H9 (cell line): Measurements from ENCODE around the gene IQCM. TPM values are rescaled to one million over a fixed set of nuclear protein-coding genes. Genes with fewer than 3 reads are reported as not detected.

Experiments
- DNase-seq: peaks from one replicate; pipeline ENCODE4 v3.0.0-alpha.2; 2017
- H2AFZ ChIP-seq: one replicate; pipeline ENCODE4 v1.6.1; 2013; ENCODE audit warnings: mild to moderate bottlenecking, low read length, control low read depth, moderate library complexity
- H2AK5ac ChIP-seq: 2 replicates; pipeline ENCODE4 v1.6.1; 2013; ENCODE audit warnings: low read length, control low read depth, mixed read lengths; ENCODE audit not compliant: insufficient read length
- H2BK120ac ChIP-seq: one replicate; pipeline ENCODE4 v1.6.1; 2013; ENCODE audit warnings: low read depth, mild to moderate bottlenecking, low read length, control low read depth, inconsistent platforms; ENCODE audit not compliant: poor library complexity, severe bottlenecking
- H2BK12ac ChIP-seq: 2 replicates; pipeline ENCODE4 v1.6.1; 2013; ENCODE audit warnings: low read length, control low read depth, mixed read lengths, low read depth; ENCODE audit not compliant: insufficient read length
- H2BK15ac ChIP-seq: 2 replicates; pipeline ENCODE4 v1.6.1; 2013; ENCODE audit warnings: low read depth, low read length, control low read depth
- H2BK20ac ChIP-seq: one replicate; pipeline ENCODE4 v1.6.1; 2013; ENCODE audit warnings: low read depth, mild to moderate bottlenecking, low read length, control low read depth, inconsistent platforms; ENCODE audit not compliant: poor library complexity, severe bottlenecking
- H2BK5ac ChIP-seq: 2 replicates; pipeline ENCODE4 v1.6.1; 2013; ENCODE audit warnings: low read length, control low read depth, mixed read lengths; ENCODE audit not compliant: insufficient read length
- H3K14ac ChIP-seq: 2 replicates; pipeline ENCODE4 v1.6.1; 2013; ENCODE audit warnings: low read length, control low read depth; ENCODE audit not compliant: insufficient read depth
- H3K18ac ChIP-seq: 2 replicates; pipeline ENCODE4 v1.6.1; 2013; ENCODE audit warnings: low read depth, mild to moderate bottlenecking, mixed read lengths, low read length, control low read depth; ENCODE audit not compliant: insufficient read length
- H3K23ac ChIP-seq: 2 replicates; pipeline ENCODE4 v1.6.1; 2013; ENCODE audit warnings: low read length, control low read depth, mixed read lengths, low read depth; ENCODE audit not compliant: insufficient read length
- H3K23me2 ChIP-seq: 2 replicates; pipeline ENCODE4 v1.6.1; 2013; ENCODE audit warnings: low read depth, mild to moderate bottlenecking, mixed read lengths, low read length, control low read depth; ENCODE audit not compliant: insufficient read length, poor library complexity, severe bottlenecking
- H3K27ac ChIP-seq: 2 replicates; pipeline ENCODE4 v1.5.1; 2013; ENCODE audit warnings: low read length, control low read depth, mixed read lengths, low read depth; ENCODE audit not compliant: insufficient read length
- H3K27me3 ChIP-seq: 2 replicates; pipeline ENCODE4 v1.6.1; 2013; ENCODE audit warnings: low read length, control low read depth, inconsistent platforms; ENCODE audit not compliant: insufficient read depth
- H3K4ac ChIP-seq: 2 replicates; pipeline ENCODE4 v1.6.1; 2013; ENCODE audit warnings: low read depth, mild to moderate bottlenecking, control low read depth, inconsistent platforms, low read length, moderate library complexity
- H3K4me1 ChIP-seq: 2 replicates; pipeline ENCODE4 v1.6.1; 2013; ENCODE audit warnings: low read length, control low read depth, inconsistent platforms; ENCODE audit not compliant: insufficient read depth
- H3K4me2 ChIP-seq: 2 replicates; pipeline ENCODE4 v1.6.1; 2013; ENCODE audit warnings: low read length, control low read depth, mixed read lengths; ENCODE audit not compliant: insufficient read length, insufficient read depth
- H3K56ac ChIP-seq: 2 replicates; pipeline ENCODE4 v1.6.1; 2013; ENCODE audit warnings: low read depth, mild to moderate bottlenecking, mixed read lengths, low read length, control low read depth; ENCODE audit not compliant: insufficient read length
- H3K79me1 ChIP-seq: 2 replicates; pipeline ENCODE4 v1.6.1; 2013; ENCODE audit warnings: low read depth, mild to moderate bottlenecking, moderate library complexity, low read length, control low read depth, inconsistent platforms; ENCODE audit not compliant: insufficient read depth, poor library complexity, severe bottlenecking
- H3K79me2 ChIP-seq: 2 replicates; pipeline ENCODE4 v1.6.1; 2013; ENCODE audit warnings: low read length, control low read depth, inconsistent platforms; ENCODE audit not compliant: insufficient read depth
- H3K9ac ChIP-seq: 2 replicates; pipeline ENCODE4 v1.6.1; 2013; ENCODE audit warnings: low read length, control low read depth, mixed read lengths; ENCODE audit not compliant: insufficient read length; ENCODE audit errors: extremely low read depth
- H3K9me3 ChIP-seq: one replicate; pipeline ENCODE4 v1.6.1; 2013; ENCODE audit warnings: low read depth, low read length, inconsistent platforms; ENCODE audit not compliant: control insufficient read depth
- H3T11ph ChIP-seq: one replicate; pipeline ENCODE4 v1.6.1; 2013; ENCODE audit warnings: mild to moderate bottlenecking, low read length, control low read depth, inconsistent platforms
- H4K20me1 ChIP-seq: one replicate; pipeline ENCODE4 v1.6.1; 2013; ENCODE audit not compliant: control insufficient read depth, insufficient read length, insufficient read depth
- H4K5ac ChIP-seq: 2 replicates; pipeline ENCODE4 v1.6.1; 2013; ENCODE audit warnings: low read depth, mild to moderate bottlenecking, mixed read lengths, low read length, control low read depth; ENCODE audit not compliant: insufficient read length
- H4K8ac ChIP-seq: replicated peaks from 2 replicates; pipeline ENCODE4 v1.6.1; 2013; ENCODE audit warnings: low read length, control low read depth, mixed read lengths, low read depth; ENCODE audit not compliant: insufficient read length
- H4K91ac ChIP-seq: 2 replicates; pipeline ENCODE4 v1.6.1; 2013; ENCODE audit warnings: low read depth, mild to moderate bottlenecking, moderate library complexity, mixed read lengths, low read length, control low read depth; ENCODE audit not compliant: insufficient read length
- H3K27ac Mint-ChIP-seq, 3 experiments: 2 replicates in 2 of 3; 3 replicates in 1 of 3; pipeline ENCODE4 v1.8.0; 2020 to 2021; ENCODE audit warnings: mixed read lengths in 3 of 3, mild to moderate bottlenecking in 1 of 3, moderate library complexity in 1 of 3
- H3K27me3 Mint-ChIP-seq: 2 replicates; pipeline ENCODE4 v1.8.0; 2021; ENCODE audit warnings: low read depth, mild to moderate bottlenecking, moderate library complexity, mixed read lengths
- H3K36me3 Mint-ChIP-seq, 3 experiments: 2 replicates in 2 of 3; 3 replicates in 1 of 3; pipeline ENCODE4 v1.8.0; 2020 to 2021; ENCODE audit warnings: low read depth in 3 of 3, mixed read lengths in 3 of 3; ENCODE audit not compliant: insufficient read depth in 1 of 3
- H3K4me1 Mint-ChIP-seq, 2 experiments: 2 replicates each; pipeline ENCODE4 v1.8.0; 2020; ENCODE audit warnings: mixed read lengths in 2 of 2
- H3K4me3 Mint-ChIP-seq, 2 experiments: 2 replicates in 1 of 2; 3 replicates in 1 of 2; pipeline ENCODE4 v1.8.0; 2020 to 2021; ENCODE audit warnings: mild to moderate bottlenecking in 2 of 2, mixed read lengths in 2 of 2, moderate library complexity in 1 of 2
- H3K9me3 Mint-ChIP-seq, 2 experiments: 2 replicates in 1 of 2; 3 replicates in 1 of 2; pipeline ENCODE4 v1.8.0; 2020; ENCODE audit warnings: mild to moderate bottlenecking in 2 of 2, mixed read lengths in 2 of 2, moderate library complexity in 1 of 2
- CTCF ChIP-seq: fragments of 200-600 bp; sonication (generic); conservative IDR thresholded peaks from 3 replicates; pipeline ENCODE4 v1.8.0; 2021; ENCODE audit warnings: antibody characterized with exemption, mild to moderate bottlenecking
- whole genome bisulfite sequencing: extraction: QIAGEN DNeasy Blood & Tissue Kit; methylation state at CpG from one replicate; pipeline ENCODE4 v1.1.7; 2013; ENCODE audit warnings: missing lambda C conversion rate, low lambda C conversion rate, mixed read lengths; ENCODE audit not compliant: insufficient read length; ENCODE audit errors: extremely low coverage; 5-methylcytosine and 5-hydroxymethylcytosine counted together
- total RNA-seq: library from RNA; stranded (reverse); gene quantifications from 2 replicates; pipeline ENCODE4 v1.2.1, GENCODE V29; 2021

Gene IQCM
- total RNA-seq, 1 experiment from 2014 or later = 0.15 TPM

GRCh38 chr4:149707862-149708261 is 107.8 kb downstream of the IQCM start:
- Histone ChIP-seq H2BK5ac (no peak overlapping the region), H4K5ac (no peak overlapping the region), H2AK5ac (no peak overlapping the region), H4K20me1 (no peaks in the 10 kb centered on the region), H3K4ac (no peak overlapping the region), H3K79me1 (no peaks in the 10 kb centered on the region), H3K4me2 (no peak overlapping the region), H2BK12ac (no peak overlapping the region), H3K27me3 (no peaks in the 10 kb centered on the region), H3K4me1 (no peaks in the 10 kb centered on the region), H3T11ph (no peak overlapping the region), H3K27ac (no peak overlapping the region), H4K8ac (no peak overlapping the region), H3K9ac (no peak overlapping the region), H3K56ac (no peak overlapping the region), H3K18ac (no peak overlapping the region), H2BK120ac (no peak overlapping the region), H2BK15ac (no peak overlapping the region), H3K79me2 (no peaks in the 10 kb centered on the region), H4K91ac (no peak overlapping the region), H2BK20ac (no peak overlapping the region), H3K9me3 (no peaks in the 10 kb centered on the region), H3K23me2 (no peaks in the 10 kb centered on the region), H3K23ac (no peak overlapping the region), H2AFZ (no peak overlapping the region), H3K14ac (no peak overlapping the region)
- Mint-ChIP-seq H3K4me3 (no peak overlapping the region), H3K36me3 (no peaks in the 10 kb centered on the region), H3K27me3 (no peaks in the 10 kb centered on the region), H3K27ac (no peak overlapping the region), H3K9me3 (no peaks in the 10 kb centered on the region), H3K4me1 (no peaks in the 10 kb centered on the region)
- TF ChIP-seq CTCF = no peak
- WGBS = no CpG with 5 or more reads among the region's 1 CpG
- no peak for DNase-seq
